GF-D8 (cell line): ENCODE results near the gene CRACR2A.

Experiments used
- DNase-seq: peaks from one replicate; lab custom pipeline; 2025; lab: John Stamatoyannopoulos, UW

The CRACR2A gene, protein sequence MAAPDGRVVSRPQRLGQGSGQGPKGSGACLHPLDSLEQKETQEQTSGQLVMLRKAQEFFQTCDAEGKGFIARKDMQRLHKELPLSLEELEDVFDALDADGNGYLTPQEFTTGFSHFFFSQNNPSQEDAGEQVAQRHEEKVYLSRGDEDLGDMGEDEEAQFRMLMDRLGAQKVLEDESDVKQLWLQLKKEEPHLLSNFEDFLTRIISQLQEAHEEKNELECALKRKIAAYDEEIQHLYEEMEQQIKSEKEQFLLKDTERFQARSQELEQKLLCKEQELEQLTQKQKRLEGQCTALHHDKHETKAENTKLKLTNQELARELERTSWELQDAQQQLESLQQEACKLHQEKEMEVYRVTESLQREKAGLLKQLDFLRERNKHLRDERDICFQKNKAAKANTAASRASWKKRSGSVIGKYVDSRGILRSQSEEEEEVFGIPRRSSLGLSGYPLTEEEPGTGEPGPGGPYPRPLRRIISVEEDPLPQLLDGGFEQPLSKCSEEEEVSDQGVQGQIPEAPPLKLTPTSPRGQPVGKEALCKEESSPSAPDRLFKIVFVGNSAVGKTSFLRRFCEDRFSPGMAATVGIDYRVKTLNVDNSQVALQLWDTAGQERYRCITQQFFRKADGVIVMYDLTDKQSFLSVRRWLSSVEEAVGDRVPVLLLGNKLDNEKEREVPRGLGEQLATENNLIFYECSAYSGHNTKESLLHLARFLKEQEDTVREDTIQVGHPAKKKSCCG

DNA sequence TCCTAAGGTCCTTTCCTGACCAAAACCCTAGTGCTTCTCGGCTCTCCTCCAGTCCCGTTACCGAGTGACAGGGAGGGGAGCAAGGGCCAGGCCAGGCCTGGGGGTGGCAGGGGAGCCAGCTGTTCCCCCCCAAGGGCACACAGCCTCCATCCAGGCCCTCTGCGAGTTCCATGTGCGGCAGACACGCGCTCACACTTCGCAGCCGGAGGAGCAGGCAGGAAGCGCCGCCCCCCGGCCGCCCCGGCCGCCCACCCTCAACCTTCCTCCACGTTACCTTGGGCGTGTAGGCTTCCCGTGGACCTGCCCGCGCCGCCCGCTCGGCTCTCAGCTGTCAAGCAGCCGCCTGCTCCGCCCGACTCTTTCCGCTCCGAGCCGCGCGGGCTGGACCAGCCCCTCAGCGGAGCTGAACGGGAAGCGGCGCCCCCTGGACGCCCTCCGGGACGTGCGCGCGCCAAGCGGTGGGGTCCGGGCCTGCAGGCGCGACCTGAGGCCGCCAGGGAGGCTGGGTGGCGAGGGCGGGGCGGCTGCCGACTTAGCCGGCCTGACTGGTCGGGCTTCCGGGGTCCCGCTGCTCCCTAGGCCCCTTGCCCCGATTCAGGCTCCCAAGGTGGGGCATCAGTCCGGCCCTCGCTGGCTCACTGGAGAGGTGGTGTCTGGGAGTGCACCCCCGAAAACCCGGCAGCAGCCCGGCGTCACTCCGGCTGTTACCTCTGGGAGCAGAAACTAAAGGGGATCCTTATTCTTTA, at the start of gene CRACR2A:
CRACR2A (minus strand) TSS at position 369 of the 746 bp plus-strand sequence. CDS start 56,110 bp downstream, outside the sequence.
- peak; percentile 53 for DNase-seq

DNA sequence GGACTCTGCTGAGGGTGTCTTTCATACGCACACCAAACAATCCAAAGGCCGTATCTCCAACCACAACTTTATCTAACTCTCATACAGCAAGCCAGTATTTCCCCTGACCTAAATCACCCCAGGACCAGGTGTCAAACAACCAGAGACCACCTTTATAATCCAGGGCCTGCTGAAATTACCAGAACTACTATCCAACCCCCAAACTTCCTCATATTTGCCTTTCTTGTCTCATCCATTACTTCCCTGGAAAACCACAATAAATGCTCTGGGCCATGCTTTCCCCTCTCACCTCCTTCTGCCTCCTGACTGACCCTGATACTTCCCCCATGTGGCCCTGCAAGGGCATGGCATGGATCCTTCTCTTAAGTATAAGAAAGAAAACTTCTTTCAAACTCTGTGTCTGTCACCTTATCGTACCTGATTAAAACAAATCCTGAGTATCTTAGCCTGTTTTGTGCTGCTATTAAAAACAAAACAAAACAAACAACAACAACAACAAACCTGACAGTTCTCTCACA, 44.7 kb upstream of the CRACR2A start:
- DNase-seq: peak; percentile 6

DNA sequence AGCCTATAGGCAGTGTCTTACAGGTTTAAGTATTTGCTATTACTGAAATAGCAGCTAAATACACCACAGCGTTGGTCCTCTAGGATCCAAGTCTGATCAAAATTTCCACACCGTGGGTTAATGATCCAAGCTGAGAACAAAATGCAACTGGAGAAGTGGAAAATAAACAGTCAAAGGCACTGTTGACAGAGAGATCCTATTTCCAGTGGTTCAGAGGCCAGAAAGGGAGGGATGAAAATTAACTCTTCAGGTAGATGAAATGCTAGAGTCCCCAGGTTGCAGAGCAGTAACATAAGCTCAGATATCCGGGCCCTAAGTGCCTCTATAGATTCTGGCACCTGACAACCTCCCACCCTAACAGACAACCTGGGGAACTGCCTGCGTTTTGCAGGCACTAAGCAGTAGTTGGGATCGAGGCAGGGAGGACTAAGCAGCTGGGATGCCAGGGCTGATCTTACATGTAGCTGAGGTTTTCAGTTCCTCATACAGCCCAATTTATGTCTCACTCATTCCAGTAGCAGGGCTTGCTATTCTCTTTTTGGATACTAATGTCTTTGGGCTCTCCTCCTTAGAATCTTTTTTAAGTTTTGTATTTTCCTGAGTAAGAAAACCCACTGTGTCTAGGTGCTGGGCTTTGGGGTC, 42.7 kb upstream of the CRACR2A start:
- no peak for DNase-seq

DNA sequence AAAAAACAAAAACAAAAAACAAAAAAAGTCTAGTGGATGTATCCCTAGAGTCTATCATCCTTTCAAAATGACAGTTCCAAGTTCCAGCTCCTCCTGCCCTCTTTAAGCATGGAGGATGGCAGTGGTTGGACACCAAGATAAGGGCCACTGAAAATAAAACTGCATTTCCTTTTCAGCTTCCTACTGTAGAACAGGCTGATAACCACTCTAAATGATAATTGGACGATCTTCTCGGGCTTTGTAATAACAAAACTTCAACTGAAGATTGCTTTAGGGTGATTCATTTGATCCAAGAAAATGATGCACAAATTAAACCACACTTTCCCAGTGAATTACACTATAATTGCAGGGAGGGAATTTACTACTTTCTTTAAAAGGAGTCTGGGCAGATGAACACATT, 42.2 kb upstream of the CRACR2A start:
- DNase-seq: no peak

DNA sequence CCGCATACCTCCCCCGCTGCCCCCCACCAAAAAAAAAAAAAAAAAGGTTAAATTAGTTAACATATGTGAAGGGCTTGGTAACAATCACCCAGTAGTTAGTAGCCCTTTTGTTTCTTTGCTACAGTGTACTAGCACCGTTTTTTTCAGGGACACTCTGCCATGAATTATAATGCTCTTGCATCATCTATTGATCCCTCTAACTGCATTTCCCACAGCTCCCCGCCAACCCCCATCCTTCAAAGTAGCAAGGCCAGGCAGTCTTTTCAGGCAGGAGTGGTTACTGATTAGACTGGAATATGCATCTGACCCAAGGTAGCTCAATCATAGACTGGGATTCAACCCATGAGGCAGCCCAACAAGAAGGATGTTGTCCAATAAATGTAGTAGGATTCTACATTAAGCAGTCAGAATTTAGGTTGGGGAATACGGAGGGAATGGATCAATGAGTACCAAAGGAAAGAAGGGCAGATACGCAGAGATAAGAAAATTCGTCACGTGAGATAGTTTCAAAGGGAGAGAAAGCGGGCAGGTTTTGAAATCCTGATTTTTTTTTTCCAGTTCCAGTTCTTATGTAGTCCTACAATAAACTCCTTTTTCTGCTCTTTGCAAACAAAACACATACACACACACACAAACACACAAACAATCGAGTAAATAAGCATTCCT, 39.8 kb upstream of the CRACR2A start:
- DNase-seq: no peak

DNA sequence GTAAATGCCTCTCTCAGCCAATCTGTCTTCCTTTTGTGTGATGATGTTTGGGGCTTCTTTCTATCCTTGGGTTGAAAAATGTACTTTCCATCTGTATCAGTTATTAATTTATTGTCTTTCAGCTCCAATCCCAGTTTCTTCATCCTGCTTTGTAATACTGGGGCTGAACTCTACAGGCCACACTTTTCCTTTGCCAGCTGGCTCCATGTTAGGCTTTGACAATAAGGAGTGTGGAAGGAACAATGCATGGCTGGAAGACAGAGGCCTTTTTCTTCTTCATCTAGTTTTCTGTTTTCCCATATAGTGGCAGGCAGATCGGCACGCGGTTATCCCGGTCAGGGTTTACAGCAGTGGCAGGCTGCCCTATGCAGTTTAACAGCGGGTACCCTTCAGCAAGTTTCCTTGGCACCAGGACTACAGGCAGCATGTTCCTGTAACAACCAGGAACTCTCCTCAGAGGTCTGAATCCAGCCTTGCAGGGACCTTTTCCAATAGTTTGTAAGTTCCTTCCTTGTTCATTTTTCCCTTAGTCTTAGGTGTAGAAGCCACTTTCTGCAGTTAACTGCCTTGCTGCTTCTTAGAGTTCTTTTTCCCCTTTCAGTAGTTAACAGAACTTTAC, 38.5 kb upstream of the CRACR2A start:
- DNase-seq: no peak

DNA sequence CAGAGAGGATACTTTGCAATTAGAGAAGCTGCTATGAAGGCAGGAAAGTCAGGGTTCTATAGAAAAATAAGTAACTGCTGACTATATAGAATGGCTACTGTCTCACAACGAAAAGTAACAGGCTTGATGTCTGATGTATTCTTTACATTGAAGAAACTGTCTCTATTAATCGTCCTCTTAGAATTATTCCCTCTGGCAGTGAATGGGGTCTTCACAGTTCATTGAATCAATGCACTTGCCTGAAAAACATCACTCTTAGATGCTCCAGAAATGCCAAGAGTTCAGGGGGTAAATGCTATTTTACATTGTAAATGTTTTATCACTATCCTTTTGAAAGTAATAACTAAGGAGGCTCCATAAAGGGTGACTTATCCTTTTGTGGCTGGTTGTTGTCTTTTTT, 37.7 kb upstream of the CRACR2A start:
- no peak for DNase-seq

DNA sequence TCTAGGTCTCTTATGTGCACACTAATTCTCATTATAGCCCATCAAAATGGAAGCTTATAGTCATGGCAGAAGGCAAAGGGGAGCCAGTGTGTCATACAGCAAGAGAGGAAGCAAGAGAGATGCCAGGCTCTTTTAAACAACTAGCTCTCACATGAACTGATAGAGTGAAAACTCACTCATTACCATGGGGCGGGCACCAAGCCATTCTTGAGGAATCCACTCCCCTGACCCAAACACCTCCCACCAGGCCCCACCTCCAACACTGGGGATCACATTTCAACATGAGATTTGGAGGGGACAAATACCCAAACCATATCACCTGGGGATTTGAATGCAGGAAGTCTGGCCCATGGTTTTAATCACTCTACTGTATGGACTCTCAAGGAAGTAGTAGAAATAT, 36.9 kb upstream of the CRACR2A start:
- DNase-seq: no peak

DNA sequence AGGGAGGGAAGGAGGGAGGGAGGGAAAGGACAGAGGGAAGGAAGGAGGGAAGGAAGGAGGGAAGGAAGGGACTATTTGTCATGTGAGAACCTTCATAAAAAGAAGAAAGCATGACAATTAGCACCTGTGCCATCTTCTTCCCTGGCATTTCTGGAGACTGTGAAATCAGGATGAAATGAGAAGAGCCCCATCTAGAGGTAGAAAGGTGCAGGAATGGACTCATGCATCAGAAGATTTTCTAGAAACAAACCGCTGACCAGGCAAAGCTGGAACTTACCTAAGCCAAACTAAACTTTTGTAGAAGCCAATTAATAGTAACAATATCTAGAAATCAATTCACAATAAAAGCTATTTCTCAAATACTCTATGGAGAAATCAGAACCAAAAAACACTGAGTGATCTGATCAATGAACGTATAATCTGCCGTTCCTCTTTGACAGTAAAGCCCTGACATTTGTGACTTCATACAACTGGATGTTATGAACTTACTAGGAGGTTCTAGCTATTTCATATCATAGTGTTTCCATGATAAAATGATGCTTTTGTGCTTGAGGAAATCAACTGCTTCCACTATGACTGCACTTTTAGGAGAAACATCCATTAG, 24.4 kb upstream of the CRACR2A start:
- peak; percentile 31 for DNase-seq

DNA sequence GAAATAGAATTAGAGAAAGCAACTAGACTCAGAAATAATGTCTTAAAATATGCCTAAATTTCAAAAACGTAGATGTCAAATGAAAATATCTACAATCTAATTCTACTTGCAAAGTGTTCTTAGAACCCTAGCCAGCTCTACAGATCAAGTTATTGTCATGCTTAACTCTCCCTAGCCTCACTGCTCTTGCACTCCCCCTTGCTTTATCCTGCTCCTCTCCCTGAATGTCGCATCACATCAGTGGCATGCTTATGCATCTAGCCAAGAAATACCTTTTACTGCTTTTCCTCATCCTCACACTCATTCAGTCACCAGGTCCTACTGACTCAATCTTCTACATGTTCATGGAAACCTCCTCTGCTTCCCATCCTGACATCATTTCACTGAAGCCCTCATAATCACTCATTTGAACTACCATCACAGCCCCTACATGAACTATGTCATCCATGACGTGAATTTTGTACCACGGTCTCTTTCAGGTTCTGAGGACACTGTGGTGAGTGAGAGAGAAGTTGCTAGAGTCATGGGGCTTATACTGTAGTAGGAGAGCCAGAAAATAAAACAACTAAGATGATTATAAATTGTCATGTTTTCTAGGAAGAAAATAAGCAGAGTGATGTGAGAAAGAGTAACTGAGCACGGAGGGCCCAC, 22.6 kb upstream of the CRACR2A start:
- DNase-seq: no peak

DNA sequence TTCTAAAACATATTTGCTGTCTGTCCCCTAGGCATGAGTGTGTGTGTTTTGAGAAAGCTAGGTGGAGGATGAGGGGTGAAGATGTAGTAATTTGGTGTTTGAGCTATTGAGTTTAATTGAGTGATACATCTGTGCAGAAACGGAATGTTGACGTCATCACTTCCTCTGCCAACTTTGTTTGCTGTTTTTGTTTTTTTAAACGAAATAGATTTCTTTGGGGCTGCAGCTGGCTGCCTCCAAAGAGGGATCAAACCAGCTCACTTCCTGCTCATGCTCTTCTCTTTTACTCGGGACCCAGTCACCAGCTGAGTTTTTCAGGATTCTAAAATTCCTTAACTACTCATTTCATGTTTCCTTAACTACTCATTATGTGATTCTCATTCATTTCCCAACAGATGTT, 19.5 kb upstream of the CRACR2A start:
- no peak for DNase-seq

DNA sequence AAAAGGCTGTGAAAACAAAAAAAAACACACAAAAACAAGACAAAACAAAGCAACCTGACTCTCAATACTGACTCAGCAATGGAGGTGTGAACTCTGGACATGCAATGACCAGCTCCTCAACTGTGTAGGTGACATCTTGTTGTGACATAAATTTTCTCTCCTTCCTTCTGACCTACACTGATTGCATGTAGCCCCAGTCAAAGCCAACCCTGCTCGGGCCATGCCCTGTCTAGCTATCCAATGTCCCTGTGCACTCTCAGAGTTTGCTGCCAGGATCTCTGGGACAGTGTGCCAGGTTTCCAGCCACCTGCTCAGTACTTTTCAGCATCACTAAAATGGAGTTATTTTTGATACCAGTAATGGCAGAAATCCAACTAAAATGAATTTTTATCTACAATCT, 18.9 kb upstream of the CRACR2A start:
- DNase-seq: no peak

DNA sequence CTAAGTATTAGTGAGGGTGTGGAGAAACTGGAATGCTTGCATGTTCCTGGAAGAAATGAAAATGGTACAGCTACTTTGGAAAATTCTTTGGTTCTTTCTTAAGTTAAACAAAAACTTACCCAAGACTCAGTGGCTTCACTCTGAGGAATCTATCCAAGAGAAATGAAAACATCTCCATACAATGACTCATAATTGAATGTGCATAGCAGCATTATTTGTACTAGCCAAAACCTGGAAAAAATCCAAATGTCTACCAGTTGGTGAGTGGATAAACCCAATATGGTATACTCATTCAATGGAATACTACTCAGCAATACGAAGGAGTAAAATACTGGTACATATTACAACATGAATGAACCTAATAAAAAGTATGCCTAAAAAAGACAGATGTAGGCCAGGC, 18.0 kb upstream of the CRACR2A start:
- DNase-seq: no peak

DNA sequence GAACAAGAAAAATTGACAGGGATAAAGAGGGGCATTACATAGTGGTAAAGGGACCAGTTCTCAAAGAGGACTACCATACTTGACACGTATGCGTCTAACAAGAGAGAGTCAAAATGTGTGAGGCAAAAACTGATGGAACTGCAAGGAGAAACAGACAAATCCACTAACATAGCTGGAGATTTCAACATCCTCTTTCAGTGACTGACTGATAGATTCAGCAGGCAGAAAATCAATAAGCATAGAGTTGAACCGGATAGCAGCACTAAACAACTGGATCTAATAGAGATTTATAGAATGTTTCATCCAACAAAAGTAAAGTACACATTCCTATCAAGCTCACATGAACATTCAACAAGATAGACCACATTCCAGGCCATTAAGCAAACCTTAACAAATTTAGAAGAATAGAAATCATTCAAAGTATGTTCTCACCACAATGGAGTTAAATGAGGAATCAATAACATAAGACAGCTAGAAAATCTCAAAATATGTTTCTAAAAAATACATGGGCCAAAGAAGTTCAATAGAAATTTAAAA, 16.1 kb upstream of the CRACR2A start:
- DNase-seq: no peak

DNA sequence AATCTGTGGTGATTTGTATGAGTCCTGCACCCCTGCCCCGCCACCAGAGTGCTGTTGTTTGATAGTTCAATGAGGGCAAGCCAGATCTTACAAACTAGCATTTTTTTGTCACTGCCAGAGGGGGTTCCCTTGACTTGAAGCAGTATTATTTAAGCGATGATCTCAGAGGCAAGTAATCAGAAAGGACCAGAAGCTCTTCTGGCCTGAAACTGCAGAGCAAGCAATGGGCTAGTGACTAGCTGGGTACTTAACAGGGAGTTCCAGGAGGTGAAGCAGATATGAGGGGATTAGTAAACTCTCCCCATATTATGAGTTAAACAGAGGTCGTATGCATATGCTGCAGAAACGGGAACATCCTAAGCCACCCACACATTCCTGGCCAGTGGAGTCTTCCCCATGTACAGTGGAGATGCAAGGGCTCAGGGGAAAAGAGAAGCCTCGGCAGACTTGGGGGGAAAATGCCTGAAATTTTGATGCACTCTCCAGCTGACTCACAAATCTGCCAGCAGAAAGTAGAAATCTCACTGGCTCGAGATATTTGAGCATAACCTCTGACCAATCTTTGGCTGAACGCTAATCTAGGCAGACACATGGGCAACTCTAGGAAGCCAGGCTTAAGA, 8.3 kb upstream of the CRACR2A start:
- DNase-seq: no peak

DNA sequence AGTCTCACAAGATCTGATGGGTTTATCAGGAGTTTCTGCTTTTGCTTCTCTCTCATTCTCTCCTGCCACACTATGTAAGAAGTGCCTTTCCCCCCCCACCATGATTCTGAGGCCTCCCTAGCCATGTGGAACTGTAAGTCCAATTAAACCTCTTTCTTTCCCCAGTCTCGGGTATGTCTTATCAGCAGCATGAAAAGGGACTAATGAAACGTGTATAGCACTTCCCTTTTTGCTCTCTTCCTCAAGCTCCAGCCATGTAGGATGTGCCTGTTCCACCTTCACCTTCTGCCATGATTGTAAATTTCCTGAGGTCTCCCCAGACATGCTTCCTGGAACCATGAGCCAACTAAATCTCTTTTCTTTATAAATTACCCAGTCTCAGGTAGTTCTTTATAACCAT, 7.0 kb upstream of the CRACR2A start:
- peak; percentile 11 for DNase-seq

DNA sequence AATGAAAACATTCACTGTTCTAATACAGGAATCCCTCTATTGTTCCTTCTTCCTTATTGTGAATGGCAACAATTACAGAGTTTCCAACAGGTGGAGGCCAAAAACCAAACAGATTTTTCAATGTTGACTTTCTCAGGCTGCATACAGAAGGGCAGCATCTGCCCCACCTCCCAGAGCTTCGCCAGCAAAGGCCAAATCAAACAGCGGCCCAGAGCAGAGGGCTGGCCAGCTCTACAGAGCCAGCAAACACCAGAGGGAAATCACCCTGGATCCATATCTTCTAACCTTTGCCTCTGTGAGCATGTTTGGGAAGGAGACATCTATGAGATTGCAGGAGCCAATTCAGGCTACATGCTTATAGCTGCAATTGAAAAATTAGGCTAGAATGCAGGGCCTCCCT, 4.4 kb upstream of the CRACR2A start:
- DNase-seq: no peak

DNA sequence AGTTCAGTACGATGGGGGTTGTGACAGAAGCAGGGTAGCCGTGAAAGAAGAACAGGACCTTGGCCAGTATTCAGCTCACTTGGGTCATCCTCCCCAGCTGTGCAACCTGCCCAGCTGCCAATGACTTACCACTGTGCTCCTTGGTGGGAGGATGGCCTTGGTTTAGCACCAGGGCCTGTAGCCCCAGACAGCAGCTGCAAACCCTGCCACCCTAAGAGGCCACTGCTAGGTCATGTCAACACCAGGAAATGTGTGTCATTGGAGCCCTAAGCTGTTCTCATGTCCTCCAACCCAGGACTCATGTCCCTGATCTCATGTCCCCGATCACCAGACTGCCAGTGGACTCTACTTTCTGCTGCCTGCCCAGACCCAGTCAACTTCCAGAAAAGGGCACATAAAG, 3.0 kb upstream of the CRACR2A start:
- DNase-seq: no peak

DNA sequence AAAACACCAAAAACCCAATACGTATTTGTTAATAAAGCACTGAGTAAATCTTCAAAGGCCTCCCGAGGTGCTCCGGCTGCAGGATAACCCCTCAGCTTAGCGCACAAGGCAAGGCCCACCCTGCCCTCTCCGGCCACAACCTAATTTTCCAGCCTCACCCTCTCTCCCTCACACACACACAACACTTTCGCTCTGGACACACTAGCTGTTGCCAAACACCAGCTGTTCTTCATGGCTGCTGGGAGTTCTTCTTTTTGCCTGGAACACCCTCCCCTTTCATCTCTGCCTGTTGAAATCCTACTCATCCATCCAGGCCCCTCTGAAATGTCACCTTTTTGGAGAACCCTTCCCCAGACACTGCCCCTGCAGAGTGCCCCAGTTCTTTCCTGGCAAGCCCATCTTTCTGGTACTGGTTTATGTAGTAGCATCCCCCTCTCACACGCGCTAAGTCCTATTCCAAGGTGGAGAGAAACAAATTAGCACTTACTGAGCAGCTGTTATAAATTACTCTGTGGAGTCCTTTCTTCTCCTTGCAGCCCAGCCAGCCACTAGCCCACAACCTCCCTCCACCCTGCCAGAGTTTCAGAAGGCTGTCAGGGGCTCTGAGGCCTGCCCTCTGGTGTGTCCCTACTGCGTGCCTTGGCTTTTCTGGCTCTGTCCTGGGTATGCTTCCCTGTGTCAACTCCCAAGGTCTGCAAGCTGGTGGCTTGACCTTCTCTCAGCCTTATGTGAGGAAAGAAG, 805 bp upstream of the CRACR2A start:
- DNase-seq: peak; percentile 63
